Measurements from ENCODE around the gene DNAH5. TPM values are rescaled to one million over a fixed set of nuclear protein-coding genes. Genes with fewer than 3 reads are reported as not detected.
"Not testable (repeated sequence)": the region's sequence is repeated elsewhere in the genome, so short reads cannot be mapped to it uniquely, and the experiment has no call there.

DNAH5 gene
- total RNA-seq, 4 donors from 2014 or later = 1.3 to 3.4 (median 2.7) TPM

DNA sequence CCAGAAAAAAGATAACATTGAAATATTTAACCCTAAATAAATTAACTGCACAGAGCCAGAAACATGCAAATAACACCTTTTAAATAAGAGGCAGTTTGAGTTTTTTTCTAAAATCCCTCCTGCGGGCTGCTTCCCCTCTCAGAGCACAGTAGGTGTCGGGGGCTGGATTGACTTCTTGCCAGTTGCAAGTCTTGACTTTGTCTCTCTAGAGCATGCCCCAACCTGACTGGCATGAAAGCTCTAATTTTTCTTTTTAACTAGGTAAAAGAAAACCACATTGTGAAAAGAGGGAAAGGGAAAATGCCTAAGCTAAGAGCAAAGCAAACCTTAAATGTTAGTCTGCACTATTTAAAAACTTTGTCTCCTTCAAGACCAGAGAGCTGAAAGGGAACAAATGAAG lies 46.4 kb upstream of the DNAH5 start:
- TF ChIP-seq CTCF (IDR thresholded peaks at IDR 0.05) = no peak
- TF ChIP-seq POLR2A (IDR thresholded peaks at IDR 0.05) = no peak
- no peak overlapping the region for H3K27ac ChIP-seq
- no peaks in the 10 kb centered on the region for H3K4me1 ChIP-seq
- no peaks in the 10 kb centered on the region for H3K36me3 ChIP-seq
- no peaks in the 10 kb centered on the region for H3K9me3 ChIP-seq
- no peak overlapping the region for H3K4me3 ChIP-seq (replicated peaks in 1 of 3)
- 48 to 87% methylated on average over 2 of the region's 2 CpGs for WGBS, 2 donors
- no peaks in the 10 kb centered on the region for H3K27me3 ChIP-seq
- intact Hi-C loops (cut with DNase I) = no loop called here
- DNase-seq = no peak

DNA sequence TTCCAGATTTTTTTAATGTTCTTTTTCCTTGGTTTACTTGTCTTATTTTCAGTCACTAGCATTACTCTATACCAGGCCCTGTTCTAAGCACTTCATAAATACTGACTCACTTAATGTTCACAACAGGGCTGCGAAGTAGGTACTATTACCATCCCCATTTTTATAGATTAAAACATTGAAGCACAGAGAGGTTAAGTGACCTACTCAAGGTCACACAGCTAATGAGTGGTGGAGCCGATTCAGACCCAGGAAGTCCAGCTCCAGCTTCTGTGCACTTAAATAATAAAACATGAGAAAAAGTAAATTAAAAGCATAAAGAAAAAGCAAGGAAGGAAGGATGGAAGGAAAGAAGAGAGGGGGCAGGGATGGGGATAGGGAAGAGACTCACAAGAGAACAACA lies 45.3 kb upstream of the DNAH5 start:
- Histone ChIP-seq H3K9me3 (no peaks in the 10 kb centered on the region), H3K36me3 (no peaks in the 10 kb centered on the region), H3K4me1 (no peaks in the 10 kb centered on the region), H3K27ac (no peak overlapping the region), H3K4me3 (replicated peaks in 1 of 3) (no peak overlapping the region), H3K27me3 (no peaks in the 10 kb centered on the region)
- intact Hi-C loops (cut with DNase I) = loop anchor here (5.0 to 10.0 kb wide), 2 partner anchors 115 to 282 kb away; no protein-coding TSS in a partner anchor
- TF ChIP-seq POLR2A (IDR thresholded peaks at IDR 0.05) (no peak), CTCF (IDR thresholded peaks at IDR 0.05) (no peak)
- 91 to 92% methylated on average over 2 of the region's 2 CpGs for WGBS, 2 donors
- no peak for DNase-seq

- WGBS, 2 donors = 15 to 16% methylated on average over 7 of the region's 7 CpGs
- TF ChIP-seq POLR2A (IDR thresholded peaks at IDR 0.05) (no peak), CTCF (IDR thresholded peaks at IDR 0.05) (peak; percentile 36 to 92 (median 79))
- Histone ChIP-seq H3K27me3 (no peaks in the 10 kb centered on the region), H3K27ac (no peak overlapping the region), H3K9me3 (no peaks in the 10 kb centered on the region), H3K4me1 (no peaks in the 10 kb centered on the region), H3K36me3 (no peaks in the 10 kb centered on the region), H3K4me3 (replicated peaks in 1 of 3) (no peak overlapping the region)
- intact Hi-C loops (cut with DNase I) = loop anchor here (5.0 to 10.0 kb wide), 2 partner anchors 117 to 284 kb away; no protein-coding TSS in a partner anchor
- DNase-seq = peak; percentile 52 to 58
Measured at GRCh38 chr5:13987843-13988464, 43.5 kb upstream of the DNAH5 start.

DNA sequence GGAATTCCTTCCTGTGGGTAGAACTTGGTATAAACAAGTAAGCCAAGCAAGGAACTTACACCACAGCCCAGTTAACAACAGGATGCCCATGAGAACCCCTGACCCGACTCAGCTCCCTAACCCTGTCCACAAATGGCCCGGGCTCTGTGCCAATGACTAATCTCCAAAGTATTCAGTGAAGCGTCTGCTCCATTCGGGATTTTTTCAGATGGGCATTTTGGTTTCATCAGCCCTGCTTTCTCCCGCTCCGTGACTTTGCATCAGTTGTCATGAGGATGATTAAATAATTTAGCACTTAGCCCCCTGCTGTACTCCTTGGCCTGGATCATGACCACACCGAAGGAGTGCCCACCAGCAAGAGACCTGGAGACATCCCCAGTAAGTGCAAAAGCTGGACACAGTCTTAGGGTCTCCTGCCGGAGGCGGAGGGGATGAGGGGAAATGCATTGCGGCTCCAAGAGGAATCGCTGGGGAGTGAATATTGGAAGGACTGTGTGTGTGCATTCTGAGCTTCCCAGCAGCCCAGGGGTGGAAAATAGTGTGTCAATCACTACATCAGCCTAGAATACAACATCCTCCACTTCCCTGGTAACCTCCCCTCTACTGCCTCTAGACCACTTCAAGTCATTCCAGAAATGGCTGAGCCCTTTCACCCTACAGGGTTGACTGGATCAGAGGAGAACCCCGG lies 41.4 kb upstream of the DNAH5 start:
- H3K27me3 ChIP-seq = no peaks in the 10 kb centered on the region
- no peak overlapping the region for H3K27ac ChIP-seq
- H3K9me3 ChIP-seq = no peaks in the 10 kb centered on the region
- no peak for TF ChIP-seq POLR2A (IDR thresholded peaks at IDR 0.05)
- no peak for TF ChIP-seq CTCF (IDR thresholded peaks at IDR 0.05)
- intact Hi-C loops (cut with DNase I) = loop anchor here (5.0 to 10.0 kb wide), 2 partner anchors 119 to 286 kb away; no protein-coding TSS in a partner anchor
- no peaks in the 10 kb centered on the region for H3K36me3 ChIP-seq
- no peak for DNase-seq
- 66 to 70% methylated on average over 10 to 11 of the region's 12 CpGs for WGBS, 2 donors
- no peaks in the 10 kb centered on the region for H3K4me1 ChIP-seq
- H3K4me3 ChIP-seq (replicated peaks in 1 of 3) = no peak overlapping the region

DNA sequence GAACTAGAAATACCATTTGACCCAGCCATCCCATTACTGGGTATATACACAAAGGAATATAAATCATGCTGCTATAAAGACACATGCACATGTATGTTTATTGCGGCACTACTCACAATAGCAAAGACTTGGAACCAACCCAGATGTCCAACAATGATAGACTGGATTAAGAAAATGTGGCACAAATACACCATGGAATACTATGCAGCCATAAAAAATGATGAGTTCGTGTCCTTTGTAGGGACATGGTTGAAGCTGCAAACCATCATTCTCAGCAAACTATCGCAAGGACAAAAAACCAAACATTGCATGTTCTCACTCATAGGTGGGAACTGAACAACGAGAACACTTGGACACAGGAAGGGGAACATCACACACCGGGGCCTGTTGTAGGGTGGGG lies 40.4 kb upstream of the DNAH5 start:
- not testable (repeated sequence) for H3K4me3 ChIP-seq (replicated peaks in 1 of 3); H3K27me3 ChIP-seq; H3K27ac ChIP-seq; H3K36me3 ChIP-seq; DNase-seq; H3K9me3 ChIP-seq; H3K4me1 ChIP-seq
- intact Hi-C loops (cut with DNase I) = loop anchor here (5.0 to 10.0 kb wide), 2 partner anchors 120 to 287 kb away; no protein-coding TSS in a partner anchor
- 90 to 93% methylated on average over 5 of the region's 5 CpGs for WGBS, 2 donors
